HepG2 (cell line): ENCODE data around the gene ENTPD2. TPM values are rescaled to one million over a fixed set of nuclear protein-coding genes. Genes with fewer than 3 reads are reported as not detected.
A peak's percentile ranks its signal among the peaks of the same experiment; 100 is the strongest.

Source experiments
- CTCF ChIP-seq: sonication (generic); formaldehyde crosslinking; IDR thresholded peaks from 2 replicates; pipeline ENCODE4 v1.5.0; 2020; ENCODE audit warnings: mild to moderate bottlenecking, missing genetic modification reagents, moderate library complexity
- DPF2 ChIP-seq: sonication (generic); formaldehyde crosslinking; IDR thresholded peaks from 2 replicates; pipeline ENCODE4 v1.4.0; 2020; ENCODE audit warnings: mild to moderate bottlenecking, low read depth, missing genetic modification reagents, borderline replicate concordance
- EED ChIP-seq: sonication (generic); formaldehyde crosslinking; IDR thresholded peaks from 2 replicates; pipeline ENCODE4 v1.5.0; 2020; ENCODE audit warnings: mild to moderate bottlenecking, missing genetic modification reagents
- HIVEP1 ChIP-seq: sonication (generic); formaldehyde crosslinking; IDR thresholded peaks from 2 replicates; pipeline ENCODE4 v1.4.0; 2020; ENCODE audit warnings: mild to moderate bottlenecking, missing genetic modification reagents
- NR2C2 ChIP-seq: sonication (generic); formaldehyde crosslinking; IDR thresholded peaks from 2 replicates; pipeline ENCODE4 v1.4.0; 2020; ENCODE audit warnings: missing genetic modification reagents, mild to moderate bottlenecking, moderate library complexity, borderline replicate concordance
- PHF8 ChIP-seq: sonication (generic); formaldehyde crosslinking; IDR thresholded peaks from 2 replicates; pipeline ENCODE4 v1.5.0; 2020; ENCODE audit warnings: missing genetic modification reagents
- SP4 ChIP-seq: sonication (generic); formaldehyde crosslinking; IDR thresholded peaks from 2 replicates; pipeline ENCODE4 v1.8.1; 2023; ENCODE audit warnings: mild to moderate bottlenecking, missing genetic modification reagents
- TCF7L2 ChIP-seq: IDR thresholded peaks from 2 replicates; pipeline ENCODE4 v1.6.1; 2011; ENCODE audit warnings: mild to moderate bottlenecking, low read depth, low read length, moderate library complexity
- TRIM24 ChIP-seq: sonication (generic); formaldehyde crosslinking; IDR thresholded peaks from 2 replicates; pipeline ENCODE4 v1.8.0; 2022; ENCODE audit warnings: mild to moderate bottlenecking, missing genetic modification reagents
- YEATS4 ChIP-seq: sonication (generic); formaldehyde crosslinking; IDR thresholded peaks from 2 replicates; pipeline ENCODE4 v1.4.0; 2020; ENCODE audit warnings: missing genetic modification reagents, borderline replicate concordance
- ZBTB14 ChIP-seq: sonication (generic); formaldehyde crosslinking; IDR thresholded peaks from 2 replicates; pipeline ENCODE4 v1.4.0; 2020; ENCODE audit warnings: missing genetic modification reagents
- ZBTB38 ChIP-seq: sonication (generic); formaldehyde crosslinking; IDR thresholded peaks from 2 replicates; pipeline ENCODE4 v1.5.1; 2020; ENCODE audit warnings: mild to moderate bottlenecking, missing genetic modification reagents
- ZNF543 ChIP-seq: sonication (generic); formaldehyde crosslinking; IDR thresholded peaks from 2 replicates; pipeline ENCODE4 v1.4.0; 2020; ENCODE audit warnings: mild to moderate bottlenecking, missing genetic modification reagents
- ZNF674 ChIP-seq: sonication (generic); formaldehyde crosslinking; IDR thresholded peaks from 2 replicates; pipeline ENCODE4 v1.5.0; 2020; ENCODE audit warnings: low read depth, mild to moderate bottlenecking, missing genetic modification reagents
- ZNF678 ChIP-seq: sonication (generic); formaldehyde crosslinking; IDR thresholded peaks from 2 replicates; pipeline ENCODE4 v1.4.0; 2020; ENCODE audit warnings: mild to moderate bottlenecking, missing genetic modification reagents
- polyA plus RNA-seq, 8 experiments: library from polyadenylated mRNA; depleted of rRNA in 3 of 8; stranded (reverse) in 7 of 8; unstranded in 1 of 8; fragments of >200 nt; fragmentation: Illumina TruSeq in 4 of 8; extraction: Trizol in 4 of 8; gene quantifications; 2 replicates each; pipeline versions ENCODE4 v1.2.1 to v1.2.3, GENCODE V29; 2011 to 2016; ENCODE audit warnings: low read depth in 4 of 8, missing spikeins in 1 of 8, mixed read lengths in 1 of 8; ENCODE audit not compliant: insufficient read depth in 1 of 8
- total RNA-seq, 5 experiments: library from RNA; depleted of rRNA; stranded (reverse); fragments of >200 nt; fragmentation: Illumina TruSeq; extraction: Trizol; gene quantifications; 2 replicates each; pipeline ENCODE4 v1.2.3, GENCODE V29; 2016; ENCODE audit warnings: low read depth in 1 of 5
- TF ChIP-seq, protein P1 (sequence below): sonication (generic); formaldehyde crosslinking; IDR thresholded peaks from 2 replicates; pipeline ENCODE4 v1.4.0; 2020; ENCODE audit warnings: missing genetic modification reagents, borderline replicate concordance
- TF ChIP-seq, protein P2 (sequence below): sonication (generic); formaldehyde crosslinking; IDR thresholded peaks from 2 replicates; pipeline ENCODE4 v1.4.0; 2020; ENCODE audit warnings: missing genetic modification reagents
- TF ChIP-seq, protein P3 (sequence below): sonication (generic); formaldehyde crosslinking; IDR thresholded peaks from 2 replicates; pipeline ENCODE4 v1.5.1; 2020; ENCODE audit warnings: mild to moderate bottlenecking, missing genetic modification reagents, moderate library complexity

ENTPD2 gene
- total and polyA plus RNA-seq, 2 of the 13 experiments (the other 11 are each of a cell fraction or from before 2014, with no cell fraction given), result 0.95 to 3.2 TPM

GRCh38 chr9:137077010-137077747, 23.3 kb upstream of the ENTPD2 start, which contains the start of gene UAP1L1 (continued):
- TF ChIP-seq, protein P1, sequence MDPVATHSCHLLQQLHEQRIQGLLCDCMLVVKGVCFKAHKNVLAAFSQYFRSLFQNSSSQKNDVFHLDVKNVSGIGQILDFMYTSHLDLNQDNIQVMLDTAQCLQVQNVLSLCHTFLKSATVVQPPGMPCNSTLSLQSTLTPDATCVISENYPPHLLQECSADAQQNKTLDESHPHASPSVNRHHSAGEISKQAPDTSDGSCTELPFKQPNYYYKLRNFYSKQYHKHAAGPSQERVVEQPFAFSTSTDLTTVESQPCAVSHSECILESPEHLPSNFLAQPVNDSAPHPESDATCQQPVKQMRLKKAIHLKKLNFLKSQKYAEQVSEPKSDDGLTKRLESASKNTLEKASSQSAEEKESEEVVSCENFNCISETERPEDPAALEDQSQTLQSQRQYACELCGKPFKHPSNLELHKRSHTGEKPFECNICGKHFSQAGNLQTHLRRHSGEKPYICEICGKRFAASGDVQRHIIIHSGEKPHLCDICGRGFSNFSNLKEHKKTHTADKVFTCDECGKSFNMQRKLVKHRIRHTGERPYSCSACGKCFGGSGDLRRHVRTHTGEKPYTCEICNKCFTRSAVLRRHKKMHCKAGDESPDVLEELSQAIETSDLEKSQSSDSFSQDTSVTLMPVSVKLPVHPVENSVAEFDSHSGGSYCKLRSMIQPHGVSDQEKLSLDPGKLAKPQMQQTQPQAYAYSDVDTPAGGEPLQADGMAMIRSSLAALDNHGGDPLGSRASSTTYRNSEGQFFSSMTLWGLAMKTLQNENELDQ, result no peak
- peak; percentile 45; the same call in 1 of the 2 replicates for TF ChIP-seq ZBTB38 (CRISPR knock-in tag)
- TF ChIP-seq HIVEP1 (CRISPR knock-in tag), result peak; percentile 66; the same call in 1 of the 2 replicates
- TF ChIP-seq PHF8, result peak; percentile 49; the same call in 1 of the 2 replicates
- TF ChIP-seq ZNF674 (CRISPR knock-in tag), result no peak
- TF ChIP-seq CTCF (CRISPR knock-in tag), result 0 out of 2 replicates have a peak, but pooled peaks have one; percentile 4
- no peak for TF ChIP-seq DPF2 (CRISPR knock-in tag)
- 0 out of 2 replicates have a peak, but pooled peaks have one; percentile 2 for TF ChIP-seq NR2C2 (CRISPR knock-in tag)
- peak; percentile 28; the same call in 1 of the 2 replicates for TF ChIP-seq YEATS4 (CRISPR knock-in tag)
- TF ChIP-seq, protein P2, sequence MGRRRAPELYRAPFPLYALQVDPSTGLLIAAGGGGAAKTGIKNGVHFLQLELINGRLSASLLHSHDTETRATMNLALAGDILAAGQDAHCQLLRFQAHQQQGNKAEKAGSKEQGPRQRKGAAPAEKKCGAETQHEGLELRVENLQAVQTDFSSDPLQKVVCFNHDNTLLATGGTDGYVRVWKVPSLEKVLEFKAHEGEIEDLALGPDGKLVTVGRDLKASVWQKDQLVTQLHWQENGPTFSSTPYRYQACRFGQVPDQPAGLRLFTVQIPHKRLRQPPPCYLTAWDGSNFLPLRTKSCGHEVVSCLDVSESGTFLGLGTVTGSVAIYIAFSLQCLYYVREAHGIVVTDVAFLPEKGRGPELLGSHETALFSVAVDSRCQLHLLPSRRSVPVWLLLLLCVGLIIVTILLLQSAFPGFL (CRISPR knock-in tag), result no peak
- TF ChIP-seq, protein P3, sequence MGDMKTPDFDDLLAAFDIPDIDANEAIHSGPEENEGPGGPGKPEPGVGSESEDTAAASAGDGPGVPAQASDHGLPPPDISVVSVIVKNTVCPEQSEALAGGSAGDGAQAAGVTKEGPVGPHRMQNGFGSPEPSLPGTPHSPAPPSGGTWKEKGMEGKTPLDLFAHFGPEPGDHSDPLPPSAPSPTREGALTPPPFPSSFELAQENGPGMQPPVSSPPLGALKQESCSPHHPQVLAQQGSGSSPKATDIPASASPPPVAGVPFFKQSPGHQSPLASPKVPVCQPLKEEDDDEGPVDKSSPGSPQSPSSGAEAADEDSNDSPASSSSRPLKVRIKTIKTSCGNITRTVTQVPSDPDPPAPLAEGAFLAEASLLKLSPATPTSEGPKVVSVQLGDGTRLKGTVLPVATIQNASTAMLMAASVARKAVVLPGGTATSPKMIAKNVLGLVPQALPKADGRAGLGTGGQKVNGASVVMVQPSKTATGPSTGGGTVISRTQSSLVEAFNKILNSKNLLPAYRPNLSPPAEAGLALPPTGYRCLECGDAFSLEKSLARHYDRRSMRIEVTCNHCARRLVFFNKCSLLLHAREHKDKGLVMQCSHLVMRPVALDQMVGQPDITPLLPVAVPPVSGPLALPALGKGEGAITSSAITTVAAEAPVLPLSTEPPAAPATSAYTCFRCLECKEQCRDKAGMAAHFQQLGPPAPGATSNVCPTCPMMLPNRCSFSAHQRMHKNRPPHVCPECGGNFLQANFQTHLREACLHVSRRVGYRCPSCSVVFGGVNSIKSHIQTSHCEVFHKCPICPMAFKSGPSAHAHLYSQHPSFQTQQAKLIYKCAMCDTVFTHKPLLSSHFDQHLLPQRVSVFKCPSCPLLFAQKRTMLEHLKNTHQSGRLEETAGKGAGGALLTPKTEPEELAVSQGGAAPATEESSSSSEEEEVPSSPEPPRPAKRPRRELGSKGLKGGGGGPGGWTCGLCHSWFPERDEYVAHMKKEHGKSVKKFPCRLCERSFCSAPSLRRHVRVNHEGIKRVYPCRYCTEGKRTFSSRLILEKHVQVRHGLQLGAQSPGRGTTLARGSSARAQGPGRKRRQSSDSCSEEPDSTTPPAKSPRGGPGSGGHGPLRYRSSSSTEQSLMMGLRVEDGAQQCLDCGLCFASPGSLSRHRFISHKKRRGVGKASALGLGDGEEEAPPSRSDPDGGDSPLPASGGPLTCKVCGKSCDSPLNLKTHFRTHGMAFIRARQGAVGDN (CRISPR knock-in tag), result peak; percentile 77
- 0 out of 2 replicates have a peak, but pooled peaks have one; percentile 5 for TF ChIP-seq ZBTB14 (CRISPR knock-in tag)
- no peak for TF ChIP-seq ZNF678 (CRISPR knock-in tag)
- peak; percentile 39; the same call in 1 of the 2 replicates for TF ChIP-seq SP4 (CRISPR knock-in tag)
- no peak for TF ChIP-seq ZNF543 (CRISPR knock-in tag)
- 0 out of 2 replicates have a peak, but pooled peaks have one; percentile 10 for TF ChIP-seq EED (CRISPR knock-in tag)
- TF ChIP-seq TRIM24, result no peak
- no peak for TF ChIP-seq TCF7L2
